IMR-90 (cell line): Measurements from ENCODE around the gene ATP2B1. TPM values are rescaled to one million over a fixed set of nuclear protein-coding genes. Genes with fewer than 3 reads are reported as not detected.

Source experiments
- ATAC-seq: fragments of 200-7000 bp; cut with Tn5 transposase; 2 replicates; pipeline ENCODE4 v1.9.1; 2020; ENCODE audit warnings: low read depth, mild to moderate bottlenecking, moderate library complexity
- BruUV-seq: library from RNA; stranded (reverse); fragments of 400-500 nt; replicated peaks from 2 replicates; lab custom pipeline; 2021; lab: Mats Ljungman, UMichigan
- CTCF ChIA-PET: fragments of 300-600 bp; formaldehyde crosslinking; extraction: SDS; loops from one replicate; lab custom pipeline; 2021; ENCODE audit warnings: antibody characterized with exemption; lab: Yijun Ruan, JAX
- POLR2A ChIA-PET: fragments of 300-600 bp; sonication (Branson Sonifier 250); formaldehyde crosslinking; loops from one replicate; lab custom pipeline; 2022; ENCODE audit warnings: antibody characterized with exemption; ENCODE audit not compliant: unreplicated experiment; lab: Charles Lee
- DNase-seq: peaks from one replicate; pipeline ENCODE4 v3.0.0; 2013
- H2AFZ ChIP-seq: replicated peaks from 2 replicates; pipeline ENCODE3; 2013; ENCODE audit warnings: low read length, mild to moderate bottlenecking; ENCODE audit not compliant: poor library complexity
- H2AK5ac ChIP-seq: 2 replicates; pipeline ENCODE4 v1.6.1; 2013; ENCODE audit warnings: low read depth, low read length, inconsistent platforms
- H2AK9ac ChIP-seq: replicated peaks from 2 replicates; pipeline ENCODE3; 2013; ENCODE audit warnings: mild to moderate bottlenecking, low read depth, low read length, moderate library complexity; ENCODE audit not compliant: poor library complexity
- H2BK120ac ChIP-seq: 2 replicates; pipeline ENCODE4 v1.6.1; 2013; ENCODE audit warnings: low read depth, low read length, inconsistent platforms
- H2BK15ac ChIP-seq: 3 replicates; pipeline ENCODE4 v1.6.1; 2013; ENCODE audit warnings: low read depth, low read length, inconsistent platforms
- H2BK20ac ChIP-seq: 2 replicates; pipeline ENCODE4 v1.6.1; 2013; ENCODE audit warnings: low read depth, mild to moderate bottlenecking, inconsistent platforms, low read length, moderate library complexity
- H2BK5ac ChIP-seq: 2 replicates; pipeline ENCODE4 v1.6.1; 2013; ENCODE audit warnings: mild to moderate bottlenecking, low read depth, low read length, inconsistent platforms; ENCODE audit not compliant: poor library complexity, severe bottlenecking
- H3K14ac ChIP-seq: replicated peaks from 2 replicates; pipeline ENCODE4 v1.6.1; 2013; ENCODE audit warnings: low read depth, low read length, inconsistent platforms
- H3K18ac ChIP-seq: 2 replicates; pipeline ENCODE4 v1.6.1; 2013; ENCODE audit warnings: low read depth, low read length, control low read depth
- H3K23ac ChIP-seq: 2 replicates; pipeline ENCODE4 v1.6.1; 2013; ENCODE audit warnings: low read depth, low read length, inconsistent platforms
- H3K27ac ChIP-seq: 2 replicates; pipeline ENCODE4 v1.5.1; 2013; ENCODE audit warnings: mild to moderate bottlenecking, control low read depth, low read length; ENCODE audit not compliant: insufficient read depth
- H3K27me3 ChIP-seq: 2 replicates; pipeline ENCODE4 v1.6.1; 2013; ENCODE audit warnings: low read length; ENCODE audit not compliant: control insufficient read depth, insufficient read depth
- H3K36me3 ChIP-seq: 2 replicates; pipeline ENCODE4 v1.6.1; 2013; ENCODE audit warnings: low read length, mixed read lengths; ENCODE audit not compliant: control insufficient read depth, insufficient read depth
- H3K4ac ChIP-seq: 2 replicates; pipeline ENCODE4 v1.6.1; 2013; ENCODE audit warnings: low read depth, low read length, inconsistent platforms
- H3K4me1 ChIP-seq: 2 replicates; pipeline ENCODE4 v1.6.1; 2013; ENCODE audit warnings: low read length, mixed read lengths; ENCODE audit not compliant: control insufficient read depth, insufficient read depth
- H3K4me2 ChIP-seq: 2 replicates; pipeline ENCODE4 v1.6.1; 2013; ENCODE audit warnings: low read depth, mild to moderate bottlenecking, control low read depth, low read length, moderate library complexity
- H3K4me3 ChIP-seq: 2 replicates; pipeline ENCODE4 v1.5.1; 2013; ENCODE audit warnings: low read depth, mild to moderate bottlenecking, control low read depth, low read length, moderate library complexity; ENCODE audit not compliant: insufficient read depth
- H3K56ac ChIP-seq: 2 replicates; pipeline ENCODE4 v1.6.1; 2013; ENCODE audit warnings: low read length, inconsistent platforms; ENCODE audit not compliant: insufficient read depth; ENCODE audit errors: extremely low read depth
- H3K79me1 ChIP-seq, 2 experiments: 2 replicates each; pipeline ENCODE4 v1.6.1; 2013; ENCODE audit warnings: low read length in 2 of 2, inconsistent platforms in 1 of 2, low read depth in 1 of 2
- H3K9ac ChIP-seq: 2 replicates; pipeline ENCODE4 v1.6.1; 2013; ENCODE audit warnings: low read depth, low read length, control low read depth
- H3K9me1 ChIP-seq: 2 replicates; pipeline ENCODE4 v1.6.1; 2013; ENCODE audit warnings: low read length, inconsistent platforms; ENCODE audit not compliant: insufficient read depth
- H3K9me3 ChIP-seq: 2 replicates; pipeline ENCODE4 v1.6.1; 2013; ENCODE audit warnings: low read length; ENCODE audit not compliant: control insufficient read depth, insufficient read depth
- H4K20me1 ChIP-seq: 2 replicates; pipeline ENCODE4 v1.6.1; 2013; ENCODE audit warnings: low read length, inconsistent platforms; ENCODE audit not compliant: insufficient read depth
- H4K5ac ChIP-seq: 2 replicates; pipeline ENCODE4 v1.6.1; 2013; ENCODE audit warnings: mild to moderate bottlenecking, low read depth, low read length, control low read depth
- H4K8ac ChIP-seq, 2 experiments: 2 replicates each; pipeline ENCODE4 v1.6.1; 2013; ENCODE audit warnings: low read depth in 2 of 2, low read length in 2 of 2, control low read depth in 1 of 2, inconsistent platforms in 1 of 2
- H4K91ac ChIP-seq: 2 replicates; pipeline ENCODE4 v1.6.1; 2013; ENCODE audit warnings: low read depth, low read length, inconsistent platforms; ENCODE audit not compliant: insufficient read depth
- POLR2A ChIP-seq: IDR thresholded peaks from 2 replicates; pipeline ENCODE4 v1.6.1; 2012; ENCODE audit warnings: mild to moderate bottlenecking, low read depth, low read length
- RAD21 ChIP-seq: IDR thresholded peaks from 2 replicates; pipeline ENCODE4 v1.6.1; 2012; ENCODE audit warnings: low read length, improper control_type of control experiment
- WGBS, 2 experiments: methylation state at CpG; one replicate each; pipeline versions ENCODE4 v1.1.5 to v1.1.7; 2013; ENCODE audit warnings: missing lambda C conversion rate in 2 of 2; ENCODE audit not compliant: insufficient read length in 1 of 2; ENCODE audit errors: extremely low coverage in 2 of 2; 5-methylcytosine and 5-hydroxymethylcytosine counted together
- dilution Hi-C: fragments of 300-500 bp; cut with HindIII; formaldehyde crosslinking; loops from one replicate; pipeline ENCODE4 v1.14.3; 2018; ENCODE audit warnings: low sequenced_read_pairs; ENCODE audit not compliant: unreplicated experiment
- in situ Hi-C: fragments of 300-500 bp; cut with MboI; formaldehyde crosslinking; loops from 3 replicates; pipeline ENCODE4 v1.14.3; 2019; ENCODE audit warnings: low sequenced_read_pairs, inconsistent platforms, mixed read lengths
- intact Hi-C: fragments of 100-400 bp; cut with micrococcal nuclease; formaldehyde crosslinking; loops from 2 replicates; pipeline ENCODE4 v1.10.0; 2022
- polyA plus RNA-seq, 3 experiments: library from polyadenylated mRNA; depleted of rRNA; stranded (reverse); fragments of >200 nt; gene quantifications; 2 replicates each; pipeline ENCODE4 v1.2.3, GENCODE V29; 2012; ENCODE audit warnings: low replicate concordance in 1 of 3
- total RNA-seq: library from RNA; depleted of rRNA; stranded (reverse); fragments of >200 nt; gene quantifications from 2 replicates; pipeline ENCODE4 v1.2.3, GENCODE V29; 2012

Gene ATP2B1
- total and polyA plus RNA-seq, 2 of the 4 experiments (the other 2 are of a cell fraction), result 9.9 to 32.6 TPM

GRCh38 chr12:89710873-89711750, 2.5 kb upstream of the ATP2B1 start:
- no peak overlapping the region for H3K23ac ChIP-seq
- no peak for ATAC-seq
- BruUV-seq, result no TSS peak

More at GRCh38 chr12:89710873-89711750, 2.5 kb upstream of the ATP2B1 start:
- no peak overlapping the region for H4K8ac ChIP-seq
- dilution Hi-C loops (no loop called here), in situ Hi-C loops (no loop called here), intact Hi-C loops (loop anchor here (2.0 kb wide), 1 partner anchor 46 kb away; no protein-coding TSS in a partner anchor)
- no peaks in the 10 kb centered on the region for H3K4me1 ChIP-seq
- WGBS, 2 experiments, result 100% methylated on average over 1 of the region's 7 CpGs; no CpG with 5 or more reads in 1 of the 2 experiments
- H3K9ac ChIP-seq, result peak overlapping the region; percentile 24; the same call in 1 of the 2 replicates
- H4K91ac ChIP-seq, result no peak overlapping the region
- no peak overlapping the region for H3K14ac ChIP-seq
- H3K18ac ChIP-seq, result no peak overlapping the region
- H2BK20ac ChIP-seq, result no peak overlapping the region
- H3K9me3 ChIP-seq, result peaks cover 2% of the 10 kb centered on the region; the same call in 1 of the 2 replicates
- no peak overlapping the region for H2BK15ac ChIP-seq
- no peaks in the 10 kb centered on the region for H3K36me3 ChIP-seq
- no peak overlapping the region for H4K5ac ChIP-seq
- H3K4me2 ChIP-seq, result peak overlapping the region; percentile 80
- ChIA-PET POLR2A (no interaction called here), CTCF (no interaction called here)
- peaks cover 23% of the 10 kb centered on the region; the same call in 1 of the 2 replicates for H4K20me1 ChIP-seq
- no peak overlapping the region for H2AK9ac ChIP-seq
- H3K9me1 ChIP-seq, result no peaks in the 10 kb centered on the region
- DNase-seq, result no peak
- H3K27ac ChIP-seq, result no peak overlapping the region
- 0 out of 2 replicates have a peak overlapping the region, but pooled peaks have one; percentile 20 for H3K4ac ChIP-seq
- no peak overlapping the region for H2AFZ ChIP-seq
- TF ChIP-seq RAD21 (no peak), POLR2A (peak; percentile 60)
- no peak overlapping the region for H2AK5ac ChIP-seq
- H2BK120ac ChIP-seq, result no peak overlapping the region
- H3K4me3 ChIP-seq, result no peak overlapping the region
- H2BK5ac ChIP-seq, result no peak overlapping the region
- no peaks in the 10 kb centered on the region for H3K27me3 ChIP-seq
- H3K79me1 ChIP-seq, result peaks cover 5 to 21% of the 10 kb centered on the region in 2 experiments; a peak in 3 of 4 replicates
- H3K56ac ChIP-seq, result no peak overlapping the region
